OCI-LY7 (cell line): ENCODE measurements around the gene FOXJ3. TPM values are rescaled to one million over a fixed set of nuclear protein-coding genes. Genes with fewer than 3 reads are reported as not detected.

Experiments used
- BruUV-seq: library from RNA; stranded (reverse); fragments of 400-500 nt; replicated peaks from 2 replicates; lab custom pipeline; 2021; lab: Mats Ljungman, UMichigan
- CTCF ChIA-PET: fragments of 300-600 bp; sonication (Branson Sonifier 250); formaldehyde crosslinking; loops from one replicate; lab custom pipeline; 2022; ENCODE audit warnings: antibody characterized with exemption; ENCODE audit not compliant: unreplicated experiment; lab: Charles Lee
- POLR2A ChIA-PET: fragments of 300-600 bp; sonication (Branson Sonifier 250); formaldehyde crosslinking; loops from one replicate; lab custom pipeline; 2022; ENCODE audit warnings: antibody characterized with exemption; lab: Charles Lee
- DNase-seq: peaks from one replicate; pipeline ENCODE4 v3.0.0-alpha.2; 2015; ENCODE audit warnings: low spot score
- H2AFZ ChIP-seq: fragments of 200-600 bp; sonication (generic), shearing (Covaris generic); 2 replicates; pipeline ENCODE4 v1.6.1; 2014; ENCODE audit warnings: mild to moderate bottlenecking, antibody characterized with exemption, low read length, moderate library complexity
- H3K27ac ChIP-seq: fragments of 200-600 bp; sonication (generic); 2 replicates; pipeline ENCODE4 v1.5.1; 2014; ENCODE audit warnings: mixed run types, low read depth, mild to moderate bottlenecking, moderate library complexity, low read length, inconsistent platforms; ENCODE audit not compliant: poor library complexity, severe bottlenecking
- H3K36me3 ChIP-seq: fragments of 200-600 bp; sonication (generic); 2 replicates; pipeline ENCODE4 v1.6.1; 2014; ENCODE audit warnings: mild to moderate bottlenecking, antibody characterized with exemption, low read length, moderate library complexity, mixed read lengths; ENCODE audit not compliant: insufficient read depth
- H3K4me1 ChIP-seq: fragments of 200-600 bp; sonication (generic); 2 replicates; pipeline ENCODE4 v1.5.1; 2014; ENCODE audit warnings: mild to moderate bottlenecking, low read length; ENCODE audit not compliant: insufficient read depth, poor library complexity, severe bottlenecking
- H3K4me2 ChIP-seq: fragments of 200-600 bp; sonication (generic); 2 replicates; pipeline ENCODE4 v1.6.1; 2014; ENCODE audit warnings: mild to moderate bottlenecking, low read length
- H3K4me3 ChIP-seq: fragments of 200-600 bp; sonication (generic); 2 replicates; pipeline ENCODE4 v1.5.1; 2014; ENCODE audit warnings: mild to moderate bottlenecking, low read depth, low read length; ENCODE audit not compliant: poor library complexity, severe bottlenecking
- H3K79me2 ChIP-seq: fragments of 200-600 bp; sonication (generic); 2 replicates; pipeline ENCODE4 v1.6.1; 2016; ENCODE audit warnings: low read depth, mild to moderate bottlenecking, low read length, moderate library complexity, mixed read lengths; ENCODE audit not compliant: insufficient read depth
- H3K9me2 ChIP-seq: fragments of 200-600 bp; sonication (generic); 2 replicates; pipeline ENCODE4 v1.6.1; 2016; ENCODE audit warnings: mild to moderate bottlenecking, low read length, mixed read lengths; ENCODE audit not compliant: insufficient read depth
- H3K9me3 ChIP-seq: fragments of 200-600 bp; sonication (generic); 2 replicates; pipeline ENCODE4 v1.6.1; 2014; ENCODE audit warnings: mild to moderate bottlenecking, mixed run types, low read length, mixed read lengths
- H4K20me1 ChIP-seq: fragments of 200-600 bp; sonication (generic); 2 replicates; pipeline ENCODE4 v1.6.1; 2014; ENCODE audit warnings: mild to moderate bottlenecking, antibody characterized with exemption, low read length, moderate library complexity, mixed read lengths; ENCODE audit not compliant: insufficient read depth
- EZH2phosphoT487 ChIP-seq: fragments of 200-600 bp; sonication (generic); IDR thresholded peaks from 2 replicates; pipeline ENCODE4 v1.6.1; 2018; ENCODE audit warnings: low read depth, borderline replicate concordance, mild to moderate bottlenecking, mixed run types, antibody characterized with exemption, low read length, moderate library complexity, mixed read lengths
- intact Hi-C: fragments of 100-400 bp; cut with micrococcal nuclease; formaldehyde crosslinking; loops from one replicate; pipeline ENCODE4 v1.10.0; 2022; ENCODE audit not compliant: unreplicated experiment
- total RNA-seq, 2 experiments: library from RNA; depleted of rRNA in 1 of 2; stranded (reverse); fragments of >200 nt in 1 of 2; shearing (Covaris generic) in 1 of 2; gene quantifications; 2 replicates each; pipeline ENCODE4 v1.2.3, GENCODE V29; 2014 to 2022
- TF ChIP-seq, protein P1 (sequence below): fragments of 200-600 bp; sonication (generic); conservative IDR thresholded peaks from 2 replicates; pipeline ENCODE4 v1.5.1; 2014; ENCODE audit warnings: mild to moderate bottlenecking, antibody characterized with exemption, low read length, moderate library complexity, mixed read lengths

Gene FOXJ3
- total RNA-seq, 2 experiments from 2014 or later = 34.8 to 43.1 TPM

DNA sequence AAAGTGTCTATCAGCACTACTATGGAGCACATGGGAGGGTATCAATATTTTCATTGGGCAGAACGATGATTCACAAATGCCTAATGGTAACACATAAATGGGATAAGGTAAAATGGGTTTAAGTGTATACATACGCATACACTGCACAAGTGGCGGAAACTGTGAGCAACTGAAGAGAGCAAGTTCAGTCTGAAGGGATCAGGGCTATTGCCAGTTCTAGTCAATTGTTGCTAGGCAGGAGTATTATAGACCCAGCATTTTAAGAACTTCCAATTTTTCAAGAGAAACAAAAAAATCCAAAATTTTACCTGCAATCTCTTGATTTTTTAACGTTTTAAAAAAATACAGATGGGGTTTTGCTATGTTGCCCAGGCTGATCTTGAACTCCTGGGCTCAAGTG lies 23.1 kb downstream of the FOXJ3 start:
- Histone ChIP-seq H2AFZ (no peak overlapping the region), H3K36me3 (peaks cover 24% of the 10 kb centered on the region), H3K4me3 (no peak overlapping the region), H3K9me3 (no peaks in the 10 kb centered on the region), H3K27ac (no peak overlapping the region), H3K79me2 (peaks cover 65% of the 10 kb centered on the region), H3K4me2 (no peak overlapping the region), H4K20me1 (peaks cover 31% of the 10 kb centered on the region), H3K9me2 (no peaks in the 10 kb centered on the region), H3K4me1 (peaks cover 5% of the 10 kb centered on the region)
- CTCF ChIA-PET = no interaction called here
- no peak for DNase-seq
- TF ChIP-seq EZH2phosphoT487 = no peak
- TF ChIP-seq, protein P1, sequence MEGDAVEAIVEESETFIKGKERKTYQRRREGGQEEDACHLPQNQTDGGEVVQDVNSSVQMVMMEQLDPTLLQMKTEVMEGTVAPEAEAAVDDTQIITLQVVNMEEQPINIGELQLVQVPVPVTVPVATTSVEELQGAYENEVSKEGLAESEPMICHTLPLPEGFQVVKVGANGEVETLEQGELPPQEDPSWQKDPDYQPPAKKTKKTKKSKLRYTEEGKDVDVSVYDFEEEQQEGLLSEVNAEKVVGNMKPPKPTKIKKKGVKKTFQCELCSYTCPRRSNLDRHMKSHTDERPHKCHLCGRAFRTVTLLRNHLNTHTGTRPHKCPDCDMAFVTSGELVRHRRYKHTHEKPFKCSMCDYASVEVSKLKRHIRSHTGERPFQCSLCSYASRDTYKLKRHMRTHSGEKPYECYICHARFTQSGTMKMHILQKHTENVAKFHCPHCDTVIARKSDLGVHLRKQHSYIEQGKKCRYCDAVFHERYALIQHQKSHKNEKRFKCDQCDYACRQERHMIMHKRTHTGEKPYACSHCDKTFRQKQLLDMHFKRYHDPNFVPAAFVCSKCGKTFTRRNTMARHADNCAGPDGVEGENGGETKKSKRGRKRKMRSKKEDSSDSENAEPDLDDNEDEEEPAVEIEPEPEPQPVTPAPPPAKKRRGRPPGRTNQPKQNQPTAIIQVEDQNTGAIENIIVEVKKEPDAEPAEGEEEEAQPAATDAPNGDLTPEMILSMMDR = no peak
- POLR2A ChIA-PET = no interaction called here
- BruUV-seq = no TSS peak
- intact Hi-C loops = no loop called here

DNA sequence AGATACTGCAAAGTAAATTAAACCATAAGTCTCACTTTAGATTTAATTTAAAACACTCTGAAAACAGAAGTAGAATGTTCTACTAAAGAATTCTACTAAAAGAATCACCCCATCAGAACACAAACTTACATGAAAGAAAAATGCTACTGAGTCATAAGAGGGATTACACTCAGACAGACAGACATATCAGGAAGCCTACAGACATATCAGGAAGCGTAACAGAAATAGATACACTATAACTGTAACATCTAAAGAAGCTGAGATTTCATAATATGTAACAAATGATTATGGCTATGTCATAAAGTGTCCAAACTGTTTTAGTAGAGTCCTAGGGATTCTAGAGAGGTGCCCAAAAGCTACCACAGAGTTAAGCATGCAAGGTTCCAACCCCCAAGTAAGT lies 23.9 kb downstream of the FOXJ3 start:
- Histone ChIP-seq H3K4me3 (no peak overlapping the region), H3K36me3 (peaks cover 24% of the 10 kb centered on the region), H3K27ac (no peak overlapping the region), H3K79me2 (peaks cover 57% of the 10 kb centered on the region), H3K9me3 (no peaks in the 10 kb centered on the region), H4K20me1 (peaks cover 28% of the 10 kb centered on the region), H3K9me2 (no peaks in the 10 kb centered on the region), H3K4me1 (peaks cover 5% of the 10 kb centered on the region), H3K4me2 (no peak overlapping the region), H2AFZ (no peak overlapping the region)
- BruUV-seq = no TSS peak
- no peak for TF ChIP-seq EZH2phosphoT487
- TF ChIP-seq, protein P1 = no peak
- ChIA-PET POLR2A (no interaction called here), CTCF (no interaction called here)
- DNase-seq = no peak
- intact Hi-C loops = no loop called here

DNA sequence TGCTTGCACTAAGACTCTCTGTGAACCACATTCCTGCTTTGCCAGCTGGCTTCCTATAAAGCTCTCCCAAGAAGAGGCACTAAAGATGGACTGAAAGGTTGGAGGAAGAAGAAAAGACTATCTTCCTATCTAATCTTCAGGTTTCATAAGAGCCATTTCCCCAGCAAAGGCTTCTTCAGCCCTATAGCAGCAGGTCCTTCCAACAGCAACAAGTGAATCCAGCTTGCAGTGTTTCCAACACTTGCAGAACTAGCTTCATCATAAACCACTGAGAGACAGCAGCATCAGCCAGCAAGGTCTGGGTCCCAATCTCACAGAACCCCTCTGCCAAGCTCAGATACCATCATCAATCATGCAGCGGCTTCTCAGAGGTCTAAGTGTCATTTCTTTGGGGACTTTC lies 28.1 kb downstream of the FOXJ3 start:
- TF ChIP-seq, protein P1 = no peak
- TF ChIP-seq EZH2phosphoT487 = no peak
- H3K36me3 ChIP-seq = peaks cover 61% of the 10 kb centered on the region
- H3K27ac ChIP-seq = no peak overlapping the region
- no peak overlapping the region for H3K4me3 ChIP-seq
- peaks cover 5% of the 10 kb centered on the region for H3K4me1 ChIP-seq
- peaks cover 24% of the 10 kb centered on the region for H3K9me3 ChIP-seq
- no peak overlapping the region for H2AFZ ChIP-seq
- POLR2A ChIA-PET = interaction anchor here (0.8 to 1.5 kb wide), 2 partner anchors 9 to 24 kb away, joined by 3 read pairs; no protein-coding TSS in a partner anchor
- no peak overlapping the region for H3K4me2 ChIP-seq
- BruUV-seq = no TSS peak
- peaks cover 45% of the 10 kb centered on the region for H3K79me2 ChIP-seq
- H3K9me2 ChIP-seq = no peaks in the 10 kb centered on the region
- CTCF ChIA-PET = no interaction called here
- 0 out of 2 replicates have a peak, but pooled peaks cover 5% of the 10 kb centered on the region for H4K20me1 ChIP-seq
- intact Hi-C loops = no loop called here
- DNase-seq = no peak
